ENCODE results near the gene ANO5.

GRCh38 chr11:22194306-22194705 is 1.4 kb downstream of the ANO5 start:
- TF ChIP-seq POLR2A (IDR thresholded peaks at IDR 0.05; ENCODE audit: low read depth) (no peak), CTCF (IDR thresholded peaks at IDR 0.05) (no peak), POLR2AphosphoS5 (IDR thresholded peaks at IDR 0.05) (no peak)

Data from esophagus muscularis mucosa (tissue), 3 donors.